ENCODE results near the gene MED9. TPM values are rescaled to one million over a fixed set of nuclear protein-coding genes. Genes with fewer than 3 reads are reported as not detected.
A peak's percentile ranks its signal among the peaks of the same experiment; 100 is the strongest.

The MED9 gene
- total and polyA plus RNA-seq, 2 of the 8 experiments (the other 6 are each of a cell fraction or from before 2014, with no cell fraction given), result 15.8 to 19.7 TPM

- H2AFZ ChIP-seq (ENCODE audit: low read length), result no peak overlapping the region
- POLR2A ChIA-PET (ENCODE audit: partially characterized antibody), result interaction anchor here (0.6 to 1.7 kb wide), 3 partner anchors 10 to 28 kb away, joined by 3 to 9 read pairs (median 3); partner anchors contain the start of gene RASD1
- H2BK20ac ChIP-seq (ENCODE audit: low read length), result no peak overlapping the region; the same call in 1 of the 2 replicates
- no peaks in the 10 kb centered on the region for H3K36me3 ChIP-seq (ENCODE audit: control insufficient read depth in 2 of 4, insufficient read depth in 4 of 4, low read length in 3 of 4)
- no peak overlapping the region for H4K8ac ChIP-seq (ENCODE audit: extremely low read depth, insufficient read depth, low read length)
- H3K14ac ChIP-seq (ENCODE audit: insufficient read length), result no peak overlapping the region
- H2AK5ac ChIP-seq (ENCODE audit: low read depth, low read length), result peak overlapping the region; percentile 1; the same call in 1 of the 2 replicates
- H3K79me1 ChIP-seq (ENCODE audit: low read depth, low read length), result no peaks in the 10 kb centered on the region; the same call in 1 of the 2 replicates
- H4K20me1 ChIP-seq (replicated peaks in 1 of 2; ENCODE audit: control insufficient read depth in 1 of 2, insufficient read depth in 2 of 2, low read length in 2 of 2), result no peaks in the 10 kb centered on the region
- no peak overlapping the region for H3K56ac ChIP-seq (replicated peaks; ENCODE audit: insufficient read length, low read depth, low read length)
- no peak overlapping the region for H3K4ac ChIP-seq (replicated peaks; ENCODE audit: insufficient read length, low read depth, low read length)
- no peak for DNase-seq (ENCODE audit: low read depth in 1 of 2, low spot score in 2 of 2)
- H4K91ac ChIP-seq (replicated peaks; ENCODE audit: insufficient read length, low read length), result no peak overlapping the region
- no peaks in the 10 kb centered on the region for H3K27me3 ChIP-seq (replicated peaks in 1 of 4; ENCODE audit: control insufficient read depth in 3 of 4, extremely low read depth in 1 of 4, insufficient read depth in 3 of 4, low read length in 3 of 4)
- no peak for FAIRE-seq
- H3K4me3 ChIP-seq (ENCODE audit: extremely low read depth in 1 of 4, insufficient read depth in 2 of 4, low read depth in 3 of 4, low read length in 4 of 4), result no peak overlapping the region
- no peak overlapping the region for H2BK5ac ChIP-seq (ENCODE audit: low read depth, low read length)
- H3K4me1 ChIP-seq (replicated peaks in 1 of 4; ENCODE audit: control insufficient read depth in 3 of 4, insufficient read depth in 4 of 4, low read length in 3 of 4), result peaks cover 0 to 17% (median 10%) of the 10 kb centered on the region in 4 experiments; a peak in 6 of 7 replicates
- no peaks in the 10 kb centered on the region for H3K23me2 ChIP-seq (ENCODE audit: low read depth, low read length)
- H2BK15ac ChIP-seq (ENCODE audit: low read length), result no peak overlapping the region
- no peak overlapping the region for H3K18ac ChIP-seq (ENCODE audit: extremely low read depth, low read length)
- H2BK120ac ChIP-seq (replicated peaks; ENCODE audit: low read depth, low read length), result no peak overlapping the region
- 92% methylated on average over 19 of the region's 19 CpGs; no CpG with 5 or more reads in 1 of the 2 experiments for WGBS, 2 experiments (ENCODE audit: extremely low coverage in 1 of 2, insufficient coverage in 1 of 2, insufficient read length in 1 of 2, insufficient replicate concordance in 2 of 2, low coverage in 1 of 2, low lambda C conversion rate in 2 of 2, missing lambda C conversion rate in 1 of 2)
- no peak overlapping the region for H3K27ac ChIP-seq (ENCODE audit: low read depth, low read length)
- H3K4me2 ChIP-seq (ENCODE audit: insufficient read depth in 1 of 2, low read depth in 2 of 2, low read length in 2 of 2), result no peak overlapping the region
- H4K5ac ChIP-seq (ENCODE audit: insufficient read length, low read depth, low read length), result no peak overlapping the region
- CTCF ChIA-PET (ENCODE audit: partially characterized antibody), result interaction anchor here (0.8 to 6.9 kb wide), 8 partner anchors 13 to 48 kb away, joined by 3 to 35 read pairs (median 8); partner anchors contain the start of gene RASD1
- no peak for TF ChIP-seq SIRT6 (IDR thresholded peaks at IDR 0.05; ENCODE audit: low read length)
- no peak for TF ChIP-seq SIX5 (IDR thresholded peaks at IDR 0.05; ENCODE audit: low read depth, low read length)
- TF ChIP-seq PHF8 (conservative IDR thresholded peaks at IDR 0.05; ENCODE audit: low read depth, low read length), result no peak
- TF ChIP-seq KDM4A (IDR thresholded peaks at IDR 0.05; ENCODE audit: low read depth, low read length, severe bottlenecking), result no peak
- TF ChIP-seq KDM5A (IDR thresholded peaks at IDR 0.05; ENCODE audit: low read length), result no peak
- no peak for TF ChIP-seq FOSL1 (IDR thresholded peaks at IDR 0.05; ENCODE audit: insufficient read depth, low read depth, low read length)
- TF ChIP-seq POLR2A (IDR thresholded peaks at IDR 0.05; ENCODE audit: control extremely low read depth in 1 of 2, low read depth in 2 of 2, low read length in 2 of 2), result no peak
- TF ChIP-seq RXRA (IDR thresholded peaks at IDR 0.05; ENCODE audit: insufficient read depth, low read depth, low read length), result no peak
- no peak for TF ChIP-seq TAF7 (optimal IDR thresholded peaks at IDR 0.05; ENCODE audit: borderline replicate concordance, low read depth, low read length)
- H3K9ac ChIP-seq (replicated peaks in 1 of 4; ENCODE audit: extremely low read depth in 1 of 4, low read depth in 3 of 4, low read length in 3 of 4), result no peak overlapping the region
- H3K79me2 ChIP-seq (ENCODE audit: control insufficient read depth in 1 of 2, insufficient read depth in 2 of 2, low read length in 2 of 2), result no peaks in the 10 kb centered on the region
- 0 out of 4 replicates have a peak, but pooled peaks cover 0 to 2% of the 10 kb centered on the region in 2 experiments for H3K9me3 ChIP-seq (ENCODE audit: insufficient read depth in 2 of 2, low read depth in 1 of 2, low read length in 1 of 2)
- no peak overlapping the region for H3K23ac ChIP-seq (ENCODE audit: insufficient read length)
- no peak overlapping the region for H2BK12ac ChIP-seq (ENCODE audit: low read depth, low read length)
These were observed 47.1 kb downstream of the MED9 start for GRCh38 chr17:17523731-17524490.
